ENCODE measurements around the gene PRKCSH. TPM values are rescaled to one million over a fixed set of nuclear protein-coding genes. Genes with fewer than 3 reads are reported as not detected.

Gene PRKCSH
- total and polyA plus RNA-seq, 3 donors from 2014 or later = 214 to 266 (median 256) TPM

DNA sequence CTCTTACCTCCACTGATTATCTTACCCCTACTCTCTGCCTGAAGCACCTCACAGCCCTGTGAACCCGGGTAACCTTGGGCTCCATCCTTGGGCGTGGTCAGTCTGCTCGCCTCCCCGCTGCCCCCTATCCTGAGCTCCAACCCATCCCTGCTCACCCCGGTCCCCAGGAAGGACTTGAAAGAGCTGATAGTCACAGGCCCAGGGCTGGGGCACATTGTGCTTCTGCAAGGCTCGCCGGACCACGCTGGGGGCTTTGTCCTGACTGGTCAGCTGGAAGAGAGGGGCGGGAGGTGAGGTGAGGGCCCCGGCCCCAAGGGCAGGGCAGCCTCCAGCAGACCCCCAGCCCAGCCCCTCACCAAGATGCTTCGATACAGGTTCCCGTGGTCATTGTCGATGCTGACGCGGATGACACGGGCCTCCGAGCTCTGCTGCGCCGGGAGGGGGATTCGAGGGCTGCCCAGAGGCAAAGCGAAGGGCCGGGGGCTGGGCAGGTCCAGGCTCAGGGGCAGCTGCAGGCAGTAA lies 38.3 kb upstream of the PRKCSH start:
- H3K4me3 ChIP-seq = no peak overlapping the region
- H3K27me3 ChIP-seq = no peaks in the 10 kb centered on the region
- 84 to 86% methylated on average over 16 to 19 of the region's 22 CpGs for WGBS, 2 donors
- no peaks in the 10 kb centered on the region for H3K9me3 ChIP-seq
- TF ChIP-seq POLR2A (IDR thresholded peaks at IDR 0.05) (no peak), CTCF (IDR thresholded peaks at IDR 0.05) (no peak)
- no peaks in the 10 kb centered on the region for H3K4me1 ChIP-seq
- H3K27ac ChIP-seq = no peak overlapping the region
- intact Hi-C loops (cut with DNase I; ENCODE audit: low total_unique reads) = no loop called here
- DNase-seq = no peak
- H3K36me3 ChIP-seq (ENCODE audit: low read depth, missing control alignments) = no peaks in the 10 kb centered on the region

- Histone ChIP-seq H3K9me3 (no peaks in the 10 kb centered on the region), H3K4me3 (no peak overlapping the region), H3K36me3 (ENCODE audit: low read depth, missing control alignments) (no peaks in the 10 kb centered on the region), H3K27ac (no peak overlapping the region), H3K4me1 (no peaks in the 10 kb centered on the region), H3K27me3 (no peaks in the 10 kb centered on the region)
- no peak for TF ChIP-seq POLR2A (IDR thresholded peaks at IDR 0.05)
- WGBS, 2 donors = 83 to 91% methylated on average over 2 to 9 of the region's 9 CpGs
- intact Hi-C loops (cut with DNase I; ENCODE audit: low total_unique reads) = no loop called here
- no peak for DNase-seq
Observed at GRCh38 chr19:11399667-11400066, 35.8 kb upstream of the PRKCSH start.

DNA sequence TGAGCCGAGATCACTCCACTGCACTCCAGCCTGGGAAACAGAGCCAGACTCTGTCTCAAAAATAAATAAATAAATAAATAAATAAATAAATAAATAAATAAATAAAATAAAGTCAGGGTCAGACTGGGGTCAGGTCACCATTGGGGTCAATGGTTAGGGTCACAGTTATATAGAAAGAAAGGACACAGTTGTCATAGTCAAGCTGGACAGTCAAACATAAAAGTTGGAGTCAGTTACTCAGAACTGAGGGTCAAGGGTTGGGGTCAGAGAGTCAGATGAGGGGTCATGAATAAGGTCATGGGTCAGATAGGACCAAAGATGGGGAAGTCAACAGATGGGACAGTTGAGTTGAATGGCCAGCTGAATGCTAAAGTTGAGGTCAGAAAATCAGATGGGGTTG lies 34.6 kb upstream of the PRKCSH start:
- intact Hi-C loops (cut with DNase I; ENCODE audit: low total_unique reads) = no loop called here
- TF ChIP-seq CTCF (IDR thresholded peaks at IDR 0.05) (no peak), POLR2A (IDR thresholded peaks at IDR 0.05) (no peak)
- Histone ChIP-seq H3K4me3 (no peak overlapping the region), H3K4me1 (no peaks in the 10 kb centered on the region), H3K27me3 (no peaks in the 10 kb centered on the region), H3K9me3 (no peaks in the 10 kb centered on the region), H3K36me3 (ENCODE audit: low read depth, missing control alignments) (no peaks in the 10 kb centered on the region), H3K27ac (no peak overlapping the region)
- DNase-seq = no peak
- WGBS, 2 donors = 69 to 91% methylated on average over 1 of the region's 1 CpG

- Histone ChIP-seq H3K27me3 (no peaks in the 10 kb centered on the region), H3K9me3 (no peaks in the 10 kb centered on the region), H3K36me3 (ENCODE audit: low read depth, missing control alignments) (no peaks in the 10 kb centered on the region), H3K4me1 (no peaks in the 10 kb centered on the region), H3K4me3 (no peak overlapping the region), H3K27ac (no peak overlapping the region)
- 80 to 81% methylated on average over 5 to 8 of the region's 9 CpGs for WGBS, 2 donors
- intact Hi-C loops (cut with DNase I; ENCODE audit: low total_unique reads) = no loop called here
- no peak for TF ChIP-seq POLR2A (IDR thresholded peaks at IDR 0.05)
- TF ChIP-seq CTCF (IDR thresholded peaks at IDR 0.05) = no peak
- no peak for DNase-seq
Observed at GRCh38 chr19:11401808-11402543, 33.5 kb upstream of the PRKCSH start.

DNA sequence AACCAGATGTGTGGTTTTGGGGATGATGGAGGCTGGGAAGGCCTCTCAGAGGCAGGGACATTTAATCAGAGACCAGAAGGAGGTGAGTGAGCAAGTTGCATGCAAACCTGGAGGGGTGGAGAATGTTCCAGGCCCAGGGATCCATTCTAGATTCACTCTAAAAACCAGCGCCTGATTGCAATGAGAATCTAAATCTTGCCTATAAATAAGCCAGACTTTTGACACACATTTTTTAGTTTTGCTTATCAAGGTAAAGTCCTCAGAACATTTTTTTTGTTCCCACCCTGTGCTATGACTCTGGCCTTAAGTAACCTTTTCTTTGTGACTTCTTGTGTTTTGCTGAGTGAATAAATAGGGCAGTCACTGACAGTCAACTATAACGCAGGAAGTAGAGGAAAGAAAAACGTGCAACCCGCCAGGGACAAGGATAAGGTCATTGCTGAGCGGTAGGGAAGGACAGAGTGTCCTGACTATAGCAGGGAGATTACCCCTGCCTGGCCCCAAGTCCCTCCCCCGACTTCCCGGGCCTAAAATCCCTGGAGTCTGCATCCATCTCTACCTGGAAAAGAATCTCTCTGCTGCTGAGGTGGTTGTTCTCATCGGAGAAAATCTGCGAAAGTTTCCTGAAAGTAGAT lies 30.7 kb upstream of the PRKCSH start:
- H3K27me3 ChIP-seq = no peaks in the 10 kb centered on the region
- 21 to 22% methylated on average over 7 to 9 of the region's 9 CpGs for WGBS, 2 donors
- TF ChIP-seq POLR2A (IDR thresholded peaks at IDR 0.05) (no peak), CTCF (IDR thresholded peaks at IDR 0.05) (no peak)
- no peak overlapping the region for H3K4me3 ChIP-seq
- intact Hi-C loops (cut with DNase I; ENCODE audit: low total_unique reads) = no loop called here
- H3K36me3 ChIP-seq (ENCODE audit: low read depth, missing control alignments) = no peaks in the 10 kb centered on the region
- no peaks in the 10 kb centered on the region for H3K9me3 ChIP-seq
- no peak for DNase-seq
- peak overlapping the region in 1 of 2 donors; percentile 19 for H3K27ac ChIP-seq
- H3K4me1 ChIP-seq = no peaks in the 10 kb centered on the region
